CD4-positive, alpha-beta T cell (primary cell): ENCODE data around the gene LCE1A. TPM values are rescaled to one million over a fixed set of nuclear protein-coding genes. Genes with fewer than 3 reads are reported as not detected.

Experiments
- ATAC-seq: fragments of 200-7000 bp; cut with Tn5 transposase; one replicate; pipeline ENCODE4 v1.10.0; 2022; ENCODE audit warnings: mild to moderate bottlenecking; ENCODE audit not compliant: poor library complexity
- CTCF ChIA-PET: fragments of 350-600 bp; sonication (Branson Sonifier 250); formaldehyde crosslinking; loops from one replicate; lab custom pipeline; 2021; ENCODE audit warnings: antibody characterized with exemption, inconsistent platforms; lab: Charles Lee
- POLR2A ChIA-PET: fragments of 350-600 bp; sonication (Branson Sonifier 250); formaldehyde crosslinking; loops from one replicate; lab custom pipeline; 2021; ENCODE audit warnings: antibody characterized with exemption, inconsistent platforms; lab: Charles Lee
- DNase-seq, 14 experiments: peaks; one replicate each; pipeline ENCODE4 v3.0.0-alpha.2; 2013 to 2020; ENCODE audit warnings: mixed read lengths in 2 of 14
- H3K27ac ChIP-seq, 2 donors: one replicate each; pipeline versions ENCODE4 v1.5.1 to v1.7.0; 2013; ENCODE audit warnings: low read length in 2 of 2, low read depth in 1 of 2, mild to moderate bottlenecking in 1 of 2
- H3K27me3 ChIP-seq, 2 experiments: 1 replicate in 1 of 2; 2 replicates in 1 of 2; pipeline versions ENCODE4 v1.6.1 to v1.7.0; 2013; ENCODE audit warnings: low read length in 2 of 2, control low read depth in 1 of 2, mild to moderate bottlenecking in 1 of 2, moderate library complexity in 1 of 2; ENCODE audit not compliant: insufficient read depth in 2 of 2, control insufficient read depth in 1 of 2
- H3K36me3 ChIP-seq: one replicate; pipeline ENCODE4 v1.6.1; 2013; ENCODE audit warnings: low read length, control low read depth; ENCODE audit not compliant: insufficient read depth
- H3K4me1 ChIP-seq: one replicate; pipeline ENCODE4 v1.6.1; 2013; ENCODE audit warnings: low read length, control low read depth; ENCODE audit not compliant: insufficient read depth
- H3K4me3 ChIP-seq: one replicate; pipeline ENCODE4 v1.5.1; 2013; ENCODE audit warnings: mild to moderate bottlenecking, low read length, moderate library complexity
- H3K9me3 ChIP-seq, 2 experiments: 1 replicate in 1 of 2; 2 replicates in 1 of 2; pipeline versions ENCODE4 v1.6.1 to v1.7.0; 2013; ENCODE audit warnings: low read length in 2 of 2, mild to moderate bottlenecking in 2 of 2, control low read depth in 1 of 2, moderate library complexity in 1 of 2; ENCODE audit not compliant: control insufficient read depth in 1 of 2, insufficient read depth in 1 of 2
- H3K27ac Mint-ChIP-seq: one replicate; pipeline ENCODE4 v1.8.0; 2020; ENCODE audit warnings: mixed read lengths
- H3K27me3 Mint-ChIP-seq: one replicate; pipeline ENCODE4 v1.8.0; 2021; ENCODE audit warnings: mixed read lengths
- H3K36me3 Mint-ChIP-seq: one replicate; pipeline ENCODE4 v1.8.0; 2021; ENCODE audit warnings: low read depth, mixed read lengths
- H3K4me1 Mint-ChIP-seq: one replicate; pipeline ENCODE4 v1.8.0; 2021; ENCODE audit warnings: low read depth, mixed read lengths
- H3K4me3 Mint-ChIP-seq: one replicate; pipeline ENCODE4 v1.8.0; 2020; ENCODE audit warnings: mild to moderate bottlenecking, mixed read lengths
- H3K9me3 Mint-ChIP-seq: one replicate; pipeline ENCODE4 v1.8.0; 2020; ENCODE audit warnings: mixed read lengths
- CTCF ChIP-seq: fragments of 200-600 bp; IDR thresholded peaks from one replicate; pipeline ENCODE4 v1.8.0; 2022; ENCODE audit warnings: antibody characterized with exemption, mild to moderate bottlenecking
- intact Hi-C, 2 experiments: fragments of 100-400 bp; cut with DNase I in 1 of 2; cut with micrococcal nuclease in 1 of 2; formaldehyde crosslinking; loops; one replicate each; pipeline versions ENCODE4 v1.15.1 to v1.9.0; 2023 to 2025; cut with DNase I, micrococcal nuclease
- total RNA-seq, 174 experiments: library from RNA in 2 of 174; stranded (reverse) in 2 of 174; gene quantifications; one replicate each; pipeline ENCODE4 v1.2.3 and lab custom pipeline; 2021 to 2026

LCE1A gene
- total RNA-seq, 2 experiments from 2014 or later, result not detected

GRCh38 chr1:152811671-152812070 lies 15.6 kb upstream of the LCE1A start, which contains the start of gene LCE1B:
Gene LCE1B, plus strand, starts transcription at chr1:152811971. Its CDS starts 476 bp downstream, at chr1:152812447.
- no peaks in the 10 kb centered on the region for H3K36me3 ChIP-seq
- H3K9me3 Mint-ChIP-seq, result peaks cover 3% of the 10 kb centered on the region
- H3K9me3 ChIP-seq, result no peaks in the 10 kb centered on the region
- no peak within 1 kb of the TSS for H3K4me3 ChIP-seq
- H3K27ac ChIP-seq, result no peak within 1 kb of the TSS
- CTCF ChIA-PET, result no interaction called here
- no peaks in the 10 kb centered on the region for H3K36me3 Mint-ChIP-seq
- DNase-seq, result no peak
- POLR2A ChIA-PET, result no interaction called here
- H3K4me1 ChIP-seq, result no peaks in the 10 kb centered on the region
- H3K27me3 ChIP-seq, result peaks cover under 1 to 5% of the 10 kb centered on the region in 2 experiments
- intact Hi-C loops, result no loop called here
- no peak for ATAC-seq
- no peaks in the 10 kb centered on the region for H3K4me1 Mint-ChIP-seq
- H3K27ac Mint-ChIP-seq, result no peak within 1 kb of the TSS
- H3K27me3 Mint-ChIP-seq, result peaks cover 27% of the 10 kb centered on the region
- TF ChIP-seq CTCF, result no peak
- H3K4me3 Mint-ChIP-seq, result no peak within 1 kb of the TSS

- intact Hi-C loops, result no loop called here
- H3K4me3 Mint-ChIP-seq, result no peak overlapping the region
- ChIA-PET CTCF (no interaction called here), POLR2A (no interaction called here)
- peaks cover 24% of the 10 kb centered on the region for H3K27me3 Mint-ChIP-seq
- H3K27ac ChIP-seq, result no peak overlapping the region
- no peak overlapping the region for H3K27ac Mint-ChIP-seq
- DNase-seq (no peak), ATAC-seq (no peak)
- H3K4me1 ChIP-seq, result no peaks in the 10 kb centered on the region
- TF ChIP-seq CTCF, result no peak
- no peaks in the 10 kb centered on the region for H3K4me1 Mint-ChIP-seq
- no peaks in the 10 kb centered on the region for H3K36me3 ChIP-seq
- H3K36me3 Mint-ChIP-seq, result no peaks in the 10 kb centered on the region
- no peak overlapping the region for H3K4me3 ChIP-seq
- peaks cover 0 to 3% of the 10 kb centered on the region in 2 experiments for H3K27me3 ChIP-seq
- H3K9me3 ChIP-seq, result no peaks in the 10 kb centered on the region
- peaks cover 3% of the 10 kb centered on the region for H3K9me3 Mint-ChIP-seq
Measured at GRCh38 chr1:152817309-152817708, 10.0 kb upstream of the LCE1A start.

- Mint-ChIP-seq H3K4me1 (no peaks in the 10 kb centered on the region), H3K4me3 (no peak overlapping the region), H3K27me3 (peaks cover 40% of the 10 kb centered on the region), H3K9me3 (no peaks in the 10 kb centered on the region), H3K27ac (no peak overlapping the region), H3K36me3 (no peaks in the 10 kb centered on the region)
- ATAC-seq (no peak), DNase-seq (no peak)
- H3K9me3 ChIP-seq, result no peaks in the 10 kb centered on the region
- H3K36me3 ChIP-seq, result no peaks in the 10 kb centered on the region
- ChIA-PET POLR2A (no interaction called here), CTCF (no interaction called here)
- intact Hi-C loops, result no loop called here
- H3K27ac ChIP-seq, result no peak overlapping the region
- H3K4me3 ChIP-seq, result no peak overlapping the region
- no peaks in the 10 kb centered on the region for H3K4me1 ChIP-seq
- no peak for TF ChIP-seq CTCF
- H3K27me3 ChIP-seq, result peaks cover 10 to 11% of the 10 kb centered on the region in 2 experiments
Measured at GRCh38 chr1:152823294-152823693, 4.0 kb upstream of the LCE1A start.
